ENCODE results near the gene ADAMTSL3.
"Not testable (repeated sequence)": the region's sequence is repeated elsewhere in the genome, so short reads cannot be mapped to it uniquely, and the experiment has no call there.

- TF ChIP-seq, protein P1, sequence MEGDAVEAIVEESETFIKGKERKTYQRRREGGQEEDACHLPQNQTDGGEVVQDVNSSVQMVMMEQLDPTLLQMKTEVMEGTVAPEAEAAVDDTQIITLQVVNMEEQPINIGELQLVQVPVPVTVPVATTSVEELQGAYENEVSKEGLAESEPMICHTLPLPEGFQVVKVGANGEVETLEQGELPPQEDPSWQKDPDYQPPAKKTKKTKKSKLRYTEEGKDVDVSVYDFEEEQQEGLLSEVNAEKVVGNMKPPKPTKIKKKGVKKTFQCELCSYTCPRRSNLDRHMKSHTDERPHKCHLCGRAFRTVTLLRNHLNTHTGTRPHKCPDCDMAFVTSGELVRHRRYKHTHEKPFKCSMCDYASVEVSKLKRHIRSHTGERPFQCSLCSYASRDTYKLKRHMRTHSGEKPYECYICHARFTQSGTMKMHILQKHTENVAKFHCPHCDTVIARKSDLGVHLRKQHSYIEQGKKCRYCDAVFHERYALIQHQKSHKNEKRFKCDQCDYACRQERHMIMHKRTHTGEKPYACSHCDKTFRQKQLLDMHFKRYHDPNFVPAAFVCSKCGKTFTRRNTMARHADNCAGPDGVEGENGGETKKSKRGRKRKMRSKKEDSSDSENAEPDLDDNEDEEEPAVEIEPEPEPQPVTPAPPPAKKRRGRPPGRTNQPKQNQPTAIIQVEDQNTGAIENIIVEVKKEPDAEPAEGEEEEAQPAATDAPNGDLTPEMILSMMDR (IDR thresholded peaks at IDR 0.05): not testable (repeated sequence)
- not testable (repeated sequence) for TF ChIP-seq EZH2 (IDR thresholded peaks at IDR 0.05; ENCODE audit: borderline replicate concordance, insufficient read depth, low read depth, low read length, poor library complexity, severe bottlenecking)
Observed at GRCh38 chr15:83757291-83757690, 103.4 kb downstream of the ADAMTSL3 start.
